ENCODE results near the gene ANG.

DNA sequence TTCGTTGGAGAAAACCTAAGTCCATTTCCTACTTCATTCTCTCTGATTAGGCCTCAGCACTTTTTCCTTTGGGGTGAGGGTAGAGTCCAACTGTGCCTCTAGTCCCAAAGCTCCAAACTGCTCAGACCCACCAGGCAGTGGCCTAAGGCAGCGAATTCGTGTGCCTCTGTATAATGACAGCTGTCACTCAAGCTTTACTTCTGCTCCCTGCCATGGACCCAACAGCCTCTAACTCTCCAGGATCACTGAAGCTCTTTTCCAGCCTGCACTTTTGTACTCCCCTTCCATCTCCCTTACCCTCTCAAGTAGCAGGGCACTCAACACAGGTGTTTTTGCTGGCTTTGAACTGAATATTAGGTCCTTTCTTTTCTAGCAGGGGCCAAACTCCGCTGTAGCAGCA, 32.3 kb upstream of the ANG start:
- TF ChIP-seq ZNF433 (tag by site-specific recombination; IDR thresholded peaks at IDR 0.05; ENCODE audit: low read depth) (no peak), ZNF280D (tag by site-specific recombination; IDR thresholded peaks at IDR 0.05) (no peak)
- TF ChIP-seq, protein P1, sequence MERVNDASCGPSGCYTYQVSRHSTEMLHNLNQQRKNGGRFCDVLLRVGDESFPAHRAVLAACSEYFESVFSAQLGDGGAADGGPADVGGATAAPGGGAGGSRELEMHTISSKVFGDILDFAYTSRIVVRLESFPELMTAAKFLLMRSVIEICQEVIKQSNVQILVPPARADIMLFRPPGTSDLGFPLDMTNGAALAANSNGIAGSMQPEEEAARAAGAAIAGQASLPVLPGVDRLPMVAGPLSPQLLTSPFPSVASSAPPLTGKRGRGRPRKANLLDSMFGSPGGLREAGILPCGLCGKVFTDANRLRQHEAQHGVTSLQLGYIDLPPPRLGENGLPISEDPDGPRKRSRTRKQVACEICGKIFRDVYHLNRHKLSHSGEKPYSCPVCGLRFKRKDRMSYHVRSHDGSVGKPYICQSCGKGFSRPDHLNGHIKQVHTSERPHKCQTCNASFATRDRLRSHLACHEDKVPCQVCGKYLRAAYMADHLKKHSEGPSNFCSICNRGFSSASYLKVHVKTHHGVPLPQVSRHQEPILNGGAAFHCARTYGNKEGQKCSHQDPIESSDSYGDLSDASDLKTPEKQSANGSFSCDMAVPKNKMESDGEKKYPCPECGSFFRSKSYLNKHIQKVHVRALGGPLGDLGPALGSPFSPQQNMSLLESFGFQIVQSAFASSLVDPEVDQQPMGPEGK (tag by site-specific recombination; IDR thresholded peaks at IDR 0.05): no peak
- TF ChIP-seq, protein P2, sequence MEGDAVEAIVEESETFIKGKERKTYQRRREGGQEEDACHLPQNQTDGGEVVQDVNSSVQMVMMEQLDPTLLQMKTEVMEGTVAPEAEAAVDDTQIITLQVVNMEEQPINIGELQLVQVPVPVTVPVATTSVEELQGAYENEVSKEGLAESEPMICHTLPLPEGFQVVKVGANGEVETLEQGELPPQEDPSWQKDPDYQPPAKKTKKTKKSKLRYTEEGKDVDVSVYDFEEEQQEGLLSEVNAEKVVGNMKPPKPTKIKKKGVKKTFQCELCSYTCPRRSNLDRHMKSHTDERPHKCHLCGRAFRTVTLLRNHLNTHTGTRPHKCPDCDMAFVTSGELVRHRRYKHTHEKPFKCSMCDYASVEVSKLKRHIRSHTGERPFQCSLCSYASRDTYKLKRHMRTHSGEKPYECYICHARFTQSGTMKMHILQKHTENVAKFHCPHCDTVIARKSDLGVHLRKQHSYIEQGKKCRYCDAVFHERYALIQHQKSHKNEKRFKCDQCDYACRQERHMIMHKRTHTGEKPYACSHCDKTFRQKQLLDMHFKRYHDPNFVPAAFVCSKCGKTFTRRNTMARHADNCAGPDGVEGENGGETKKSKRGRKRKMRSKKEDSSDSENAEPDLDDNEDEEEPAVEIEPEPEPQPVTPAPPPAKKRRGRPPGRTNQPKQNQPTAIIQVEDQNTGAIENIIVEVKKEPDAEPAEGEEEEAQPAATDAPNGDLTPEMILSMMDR (tag by site-specific recombination; IDR thresholded peaks at IDR 0.05): no peak
- TF ChIP-seq, protein P3, sequence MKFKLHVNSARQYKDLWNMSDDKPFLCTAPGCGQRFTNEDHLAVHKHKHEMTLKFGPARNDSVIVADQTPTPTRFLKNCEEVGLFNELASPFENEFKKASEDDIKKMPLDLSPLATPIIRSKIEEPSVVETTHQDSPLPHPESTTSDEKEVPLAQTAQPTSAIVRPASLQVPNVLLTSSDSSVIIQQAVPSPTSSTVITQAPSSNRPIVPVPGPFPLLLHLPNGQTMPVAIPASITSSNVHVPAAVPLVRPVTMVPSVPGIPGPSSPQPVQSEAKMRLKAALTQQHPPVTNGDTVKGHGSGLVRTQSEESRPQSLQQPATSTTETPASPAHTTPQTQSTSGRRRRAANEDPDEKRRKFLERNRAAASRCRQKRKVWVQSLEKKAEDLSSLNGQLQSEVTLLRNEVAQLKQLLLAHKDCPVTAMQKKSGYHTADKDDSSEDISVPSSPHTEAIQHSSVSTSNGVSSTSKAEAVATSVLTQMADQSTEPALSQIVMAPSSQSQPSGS (tag by site-specific recombination; IDR thresholded peaks at IDR 0.05; ENCODE audit: low read depth): no peak
